ENCODE data around the gene DHRS11. TPM values are rescaled to one million over a fixed set of nuclear protein-coding genes. Genes with fewer than 3 reads are reported as not detected.
"Not testable (repeated sequence)": the region's sequence is repeated elsewhere in the genome, so short reads cannot be mapped to it uniquely, and the experiment has no call there.

DHRS11 gene
- total RNA-seq, 2 donors from 2014 or later = 221 to 249 TPM

GRCh38 chr17:36590082-36590481, 1.6 kb upstream of the DHRS11 start:
- intact Hi-C loops (cut with DNase I, micrococcal nuclease) = loop anchor here in 1 of 2 donors (5.0 kb wide), 1 partner anchor 43 kb away; no protein-coding TSS in a partner anchor
- ATAC-seq (no peak), DNase-seq (no peak)

- DNase-seq = peak; percentile 45 to 56
- peak; percentile 22 for ATAC-seq
- intact Hi-C loops (cut with DNase I, micrococcal nuclease) = loop anchor here in 1 of 2 donors (5.0 kb wide), 1 partner anchor 45 kb away; no protein-coding TSS in a partner anchor
Observed at GRCh38 chr17:36592316-36592715, 637 bp downstream of the DHRS11 start.

GRCh38 chr17:36592716-36593321, 1.1 kb downstream of the DHRS11 start:
- intact Hi-C loops (cut with DNase I, micrococcal nuclease) = loop anchor here in 1 of 2 donors (5.0 kb wide), 1 partner anchor 46 kb away; no protein-coding TSS in a partner anchor
- peak; percentile 68 to 79 for DNase-seq
- ATAC-seq = peak; percentile 70

GRCh38 chr17:36593656-36594316, 2.1 kb downstream of the DHRS11 start:
- intact Hi-C loops (cut with DNase I, micrococcal nuclease) = loop anchor here in 1 of 2 donors (5.0 kb wide), 1 partner anchor 46 kb away; no protein-coding TSS in a partner anchor
- peak; percentile 12 for ATAC-seq
- DNase-seq = peak; percentile 30 to 44

- ATAC-seq (no peak), DNase-seq (no peak)
- intact Hi-C loops (cut with DNase I, micrococcal nuclease) = loop anchor here in 1 of 2 donors (5.0 kb wide), 1 partner anchor 48 kb away; no protein-coding TSS in a partner anchor
Observed at GRCh38 chr17:36594626-36595401, 3.1 kb downstream of the DHRS11 start.

- peak; percentile 40 for ATAC-seq
- peak; percentile 77 to 84 for DNase-seq
- intact Hi-C loops (cut with DNase I, micrococcal nuclease) = no loop called here
Observed at GRCh38 chr17:36597226-36597625, 5.5 kb downstream of the DHRS11 start.

GRCh38 chr17:36597866-36598777, 6.4 kb downstream of the DHRS11 start:
- intact Hi-C loops (cut with DNase I, micrococcal nuclease) = no loop called here
- DNase-seq (no peak), ATAC-seq (no peak)

- DNase-seq (peak; percentile 62 to 75), ATAC-seq (peak; percentile 47)
- intact Hi-C loops (cut with DNase I, micrococcal nuclease) = no loop called here
Observed at GRCh38 chr17:36598951-36599401, 7.3 kb downstream of the DHRS11 start.

GRCh38 chr17:36599546-36600250, 8.0 kb downstream of the DHRS11 start:
- ATAC-seq (no peak), DNase-seq (peak in 1 of 2 donors; percentile 23)
- intact Hi-C loops (cut with DNase I, micrococcal nuclease) = no loop called here

GRCh38 chr17:36600465-36600864, 8.8 kb downstream of the DHRS11 start:
- DNase-seq = no peak
- intact Hi-C loops (cut with DNase I, micrococcal nuclease) = no loop called here
- no peak for ATAC-seq

GRCh38 chr17:36600936-36601302, 9.2 kb downstream of the DHRS11 start:
- ATAC-seq = no peak
- intact Hi-C loops (cut with DNase I, micrococcal nuclease) = no loop called here

GRCh38 chr17:36601303-36602029, 9.8 kb downstream of the DHRS11 start, which contains the start of gene MRM1:
Gene MRM1, plus strand, starts transcription at chr17:36601583. Its CDS starts 228 bp downstream, at chr17:36601811.
- intact Hi-C loops (cut with DNase I, micrococcal nuclease) = no loop called here
- DNase-seq = peak; percentile 95
- ATAC-seq = peak; percentile 70

More at GRCh38 chr17:36600936-36601302, 9.2 kb downstream of the DHRS11 start:
- DNase-seq = no peak

- ATAC-seq (peak; percentile 20), DNase-seq (peak in 1 of 2 donors; percentile 50)
- intact Hi-C loops (cut with DNase I, micrococcal nuclease) = no loop called here
Observed at GRCh38 chr17:36602030-36602748, 10.5 kb downstream of the DHRS11 start.

GRCh38 chr17:36602924-36603384, 11.3 kb downstream of the DHRS11 start:
- ATAC-seq (peak; percentile 12), DNase-seq (peak in 1 of 2 donors; percentile 73)
- intact Hi-C loops (cut with DNase I, micrococcal nuclease) = no loop called here

- intact Hi-C loops (cut with DNase I, micrococcal nuclease); ATAC-seq; DNase-seq: not testable (repeated sequence)
Observed at GRCh38 chr17:36605028-36605427, 13.3 kb downstream of the DHRS11 start.

- DNase-seq (no peak), ATAC-seq (peak; percentile 5)
- intact Hi-C loops (cut with DNase I, micrococcal nuclease) = no loop called here
Observed at GRCh38 chr17:36608280-36608679, 16.6 kb downstream of the DHRS11 start.
